H1 (cell line): ENCODE measurements around the gene PDRG1. TPM values are rescaled to one million over a fixed set of nuclear protein-coding genes. Genes with fewer than 3 reads are reported as not detected.
"Not testable (repeated sequence)": the region's sequence is repeated elsewhere in the genome, so short reads cannot be mapped to it uniquely, and the experiment has no call there.

Experiments
- CTCF ChIA-PET: fragments of 300-600 bp; sonication (Branson Sonifier 250); formaldehyde crosslinking; loops from one replicate; lab custom pipeline; 2021; ENCODE audit not compliant: partially characterized antibody; lab: Charles Lee
- POLR2A ChIA-PET: fragments of 300-600 bp; sonication (Branson Sonifier 250); formaldehyde crosslinking; loops from one replicate; lab custom pipeline; 2021; ENCODE audit warnings: inconsistent platforms; ENCODE audit not compliant: partially characterized antibody; lab: Charles Lee
- DNase-seq, 2 experiments: peaks; one replicate each; pipeline versions ENCODE4 v3.0.0 to v3.0.0-alpha.2; 2010 to 2022; ENCODE audit warnings: low spot score in 2 of 2, low read depth in 1 of 2, mixed read lengths in 1 of 2
- FAIRE-seq: peaks from 2 replicates; lab custom pipeline; 2011; peaks lifted over from hg19 to GRCh38; lab: Jason Lieb, UNC
- H2AFZ ChIP-seq: 2 replicates; pipeline ENCODE4 v1.8.1; 2012; ENCODE audit warnings: low read length, inconsistent platforms
- H2AK5ac ChIP-seq: 2 replicates; pipeline ENCODE4 v1.6.1; 2013; ENCODE audit warnings: low read depth, low read length
- H2BK120ac ChIP-seq: replicated peaks from 2 replicates; pipeline ENCODE3; 2013; ENCODE audit warnings: low read depth, low read length, inconsistent platforms
- H2BK12ac ChIP-seq: 2 replicates; pipeline ENCODE4 v1.6.1; 2013; ENCODE audit warnings: low read depth, low read length
- H2BK15ac ChIP-seq: 2 replicates; pipeline ENCODE4 v1.6.1; 2013; ENCODE audit warnings: low read length
- H2BK20ac ChIP-seq: 2 replicates; pipeline ENCODE4 v1.6.1; 2013; ENCODE audit warnings: low read length
- H2BK5ac ChIP-seq: 2 replicates; pipeline ENCODE4 v1.6.1; 2013; ENCODE audit warnings: low read depth, low read length
- H3K14ac ChIP-seq: 2 replicates; pipeline ENCODE4 v1.6.1; 2013; ENCODE audit warnings: inconsistent platforms; ENCODE audit not compliant: insufficient read length
- H3K18ac ChIP-seq: 2 replicates; pipeline ENCODE4 v1.6.1; 2013; ENCODE audit warnings: low read length; ENCODE audit errors: extremely low read depth
- H3K23ac ChIP-seq: 2 replicates; pipeline ENCODE4 v1.6.1; 2013; ENCODE audit warnings: inconsistent platforms; ENCODE audit not compliant: insufficient read length
- H3K23me2 ChIP-seq: 2 replicates; pipeline ENCODE4 v1.6.1; 2013; ENCODE audit warnings: low read depth, low read length
- H3K27ac ChIP-seq: 2 replicates; pipeline ENCODE4 v1.6.1; 2011; ENCODE audit warnings: low read depth, low read length, inconsistent platforms
- H3K27me3 ChIP-seq, 4 experiments: replicated peaks in 1 of 4; 1 replicate in 1 of 4; 2 replicates in 3 of 4; pipeline versions ENCODE4 v1.6.1 to v1.8.1; 2011 to 2013; ENCODE audit warnings: low read length in 3 of 4, mild to moderate bottlenecking in 3 of 4, inconsistent platforms in 2 of 4, mixed read lengths in 2 of 4, moderate library complexity in 1 of 4; ENCODE audit not compliant: control insufficient read depth in 3 of 4, insufficient read depth in 3 of 4; ENCODE audit errors: extremely low read depth in 1 of 4
- H3K36me3 ChIP-seq, 4 experiments: 2 replicates each; pipeline versions ENCODE4 v1.6.1 to v1.8.1; 2011 to 2013; ENCODE audit warnings: mild to moderate bottlenecking in 4 of 4, low read length in 3 of 4, moderate library complexity in 2 of 4, control low read depth in 1 of 4, inconsistent platforms in 1 of 4; ENCODE audit not compliant: insufficient read depth in 4 of 4, control insufficient read depth in 2 of 4
- H3K4ac ChIP-seq: replicated peaks from 2 replicates; pipeline ENCODE3; 2013; ENCODE audit warnings: low read length, low read depth, mixed read lengths, inconsistent platforms; ENCODE audit not compliant: insufficient read length
- H3K4me1 ChIP-seq, 4 experiments: replicated peaks in 1 of 4; 1 replicate in 1 of 4; 2 replicates in 3 of 4; pipeline versions ENCODE4 v1.6.1 to v1.8.1; 2011 to 2013; ENCODE audit warnings: low read length in 3 of 4, inconsistent platforms in 2 of 4, mixed read lengths in 1 of 4; ENCODE audit not compliant: insufficient read depth in 4 of 4, control insufficient read depth in 3 of 4
- H3K4me2 ChIP-seq, 2 experiments: 2 replicates each; pipeline versions ENCODE4 v1.6.1 to v1.8.1; 2011 to 2013; ENCODE audit warnings: low read depth in 2 of 2, low read length in 2 of 2, control low read depth in 1 of 2, inconsistent platforms in 1 of 2, mild to moderate bottlenecking in 1 of 2; ENCODE audit not compliant: insufficient read depth in 1 of 2
- H3K4me3 ChIP-seq, 4 experiments: fragments of 200-600, 300-600 bp in 1 of 4; sonication (generic), shearing (Covaris generic), sonication (Bioruptor Twin) in 1 of 4; 2 replicates each; pipeline versions ENCODE4 v1.5.1 to v1.8.1; 2011 to 2016; ENCODE audit warnings: low read length in 4 of 4, low read depth in 3 of 4, control low read depth in 2 of 4, inconsistent platforms in 2 of 4, mild to moderate bottlenecking in 2 of 4, mixed read lengths in 1 of 4, moderate library complexity in 1 of 4; ENCODE audit not compliant: insufficient read depth in 2 of 4; ENCODE audit errors: extremely low read depth in 1 of 4
- H3K56ac ChIP-seq: replicated peaks from 2 replicates; pipeline ENCODE3; 2013; ENCODE audit warnings: low read depth, mild to moderate bottlenecking, mixed read lengths, low read length, inconsistent platforms; ENCODE audit not compliant: insufficient read length
- H3K79me1 ChIP-seq: 2 replicates; pipeline ENCODE4 v1.6.1; 2013; ENCODE audit warnings: low read depth, low read length, control low read depth
- H3K79me2 ChIP-seq, 2 experiments: 2 replicates each; pipeline versions ENCODE4 v1.6.1 to v1.8.1; 2012 to 2013; ENCODE audit warnings: low read length in 2 of 2, mild to moderate bottlenecking in 2 of 2, inconsistent platforms in 1 of 2; ENCODE audit not compliant: insufficient read depth in 2 of 2, control insufficient read depth in 1 of 2
- H3K9ac ChIP-seq, 4 experiments: replicated peaks in 1 of 4; 1 replicate in 1 of 4; 2 replicates in 3 of 4; pipeline versions ENCODE4 v1.6.1 to v1.8.1; 2011 to 2013; ENCODE audit warnings: low read depth in 3 of 4, low read length in 3 of 4, control low read depth in 2 of 4, mild to moderate bottlenecking in 2 of 4, moderate library complexity in 2 of 4, inconsistent platforms in 1 of 4; ENCODE audit errors: extremely low read depth in 1 of 4
- H3K9me3 ChIP-seq, 2 experiments: 2 replicates each; pipeline versions ENCODE4 v1.6.1 to v1.8.1; 2012 to 2013; ENCODE audit warnings: mild to moderate bottlenecking in 2 of 2, moderate library complexity in 2 of 2, control low read depth in 1 of 2, inconsistent platforms in 1 of 2, low read depth in 1 of 2, low read length in 1 of 2, mixed read lengths in 1 of 2; ENCODE audit not compliant: insufficient read depth in 2 of 2
- H4K20me1 ChIP-seq, 2 experiments: replicated peaks in 1 of 2; 2 replicates each; pipeline versions ENCODE3 to v1.8.1; 2011 to 2013; ENCODE audit warnings: inconsistent platforms in 2 of 2, low read length in 2 of 2, mild to moderate bottlenecking in 1 of 2; ENCODE audit not compliant: insufficient read depth in 2 of 2, control insufficient read depth in 1 of 2
- H4K5ac ChIP-seq: 2 replicates; pipeline ENCODE4 v1.6.1; 2013; ENCODE audit warnings: low read length, low read depth, mixed read lengths, inconsistent platforms; ENCODE audit not compliant: insufficient read length
- H4K8ac ChIP-seq: 2 replicates; pipeline ENCODE4 v1.8.0; 2013; ENCODE audit warnings: mild to moderate bottlenecking, moderate library complexity, low read length, inconsistent platforms; ENCODE audit not compliant: insufficient read depth; ENCODE audit errors: extremely low read depth
- H4K91ac ChIP-seq: replicated peaks from 2 replicates; pipeline ENCODE3; 2013; ENCODE audit warnings: low read length, mixed read lengths, inconsistent platforms; ENCODE audit not compliant: insufficient read length
- WGBS, 2 experiments: shearing (Covaris generic) in 1 of 2; methylation state at CpG; one replicate each; pipeline versions ENCODE4 v1.1.6 to v1.1.7; 2013 to 2015; ENCODE audit warnings: low lambda C conversion rate in 2 of 2, mixed read lengths in 2 of 2, inconsistent platforms in 1 of 2, low coverage in 1 of 2, missing lambda C conversion rate in 1 of 2; ENCODE audit not compliant: insufficient replicate concordance in 2 of 2, insufficient coverage in 1 of 2, insufficient read length in 1 of 2; ENCODE audit errors: extremely low coverage in 1 of 2, missing lambda C conversion rate in 1 of 2; 5-methylcytosine and 5-hydroxymethylcytosine counted together
- polyA plus RNA-seq, 7 experiments: library from polyadenylated mRNA; depleted of rRNA in 3 of 7; stranded (reverse) in 5 of 7; unstranded in 2 of 7; fragments of >200 nt in 5 of 7; fragments of 200-250 nt in 2 of 7; gene quantifications; 1 replicate in 5 of 7; 2 replicates in 1 of 7; 4 replicates in 1 of 7; pipeline versions ENCODE4 v1.2.1 to v1.2.3, GENCODE V29; 2011 to 2013; ENCODE audit warnings: missing spikeins in 2 of 7, mixed read lengths in 2 of 7
- total RNA-seq: library from RNA; stranded (reverse); fragmentation: NEBNext Ultra II Directional; extraction: Animal tissue kit (Norgen Biotek cat#: 25700); gene quantifications from 2 replicates; pipeline ENCODE4 v1.2.1, GENCODE V29; 2021

Gene PDRG1
- total and polyA plus RNA-seq, 2 of the 8 experiments (the other 6 are each of a cell fraction or from before 2014, with no cell fraction given), result 14.2 to 20.8 TPM

DNA sequence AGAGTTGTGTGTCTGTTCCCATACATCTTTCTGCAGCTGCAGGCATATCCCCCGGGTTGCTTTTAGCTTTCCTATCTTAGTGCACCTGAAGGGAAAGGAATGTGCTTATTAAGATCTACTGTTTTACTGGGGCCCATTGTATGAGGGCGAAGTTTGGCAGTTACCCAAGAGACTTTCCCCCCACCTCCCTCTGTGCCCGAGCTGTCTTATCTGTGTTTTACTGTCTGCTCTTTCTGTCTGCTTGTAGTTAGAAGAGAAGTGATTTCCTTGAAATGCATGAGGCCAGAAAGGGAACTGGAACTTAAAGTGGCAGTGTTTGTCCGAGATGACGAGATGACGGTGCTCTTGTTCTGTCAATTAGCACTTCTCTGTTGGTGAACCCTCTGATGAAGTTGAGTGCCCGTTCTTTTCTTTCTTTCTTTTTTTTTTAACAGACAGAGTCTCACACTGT is 33.9 kb downstream of the PDRG1 start:
- CTCF ChIA-PET, result interaction anchor here (0.6 to 3.0 kb wide), 7 partner anchors 13 to 94 kb away, joined by 3 to 19 read pairs (median 3); partner anchors contain the start of gene PDRG1
- POLR2A ChIA-PET, FAIRE-seq, H3K56ac ChIP-seq, H4K20me1 ChIP-seq, H3K4me2 ChIP-seq, H3K23me2 ChIP-seq, H3K23ac ChIP-seq, H3K79me2 ChIP-seq, H2BK12ac ChIP-seq, H2BK20ac ChIP-seq, H4K91ac ChIP-seq, H3K4ac ChIP-seq, H3K14ac ChIP-seq, H3K27me3 ChIP-seq, H3K9me3 ChIP-seq, H2BK5ac ChIP-seq, H3K18ac ChIP-seq, H3K9ac ChIP-seq, H3K36me3 ChIP-seq, H4K8ac ChIP-seq, H2AFZ ChIP-seq, H2BK120ac ChIP-seq, DNase-seq, H2AK5ac ChIP-seq, H4K5ac ChIP-seq, H3K27ac ChIP-seq, H3K4me3 ChIP-seq, H3K79me1 ChIP-seq: not testable (repeated sequence)
- WGBS, 2 experiments, result 75% methylated on average over 7 of the region's 7 CpGs; no CpG with 5 or more reads in 1 of the 2 experiments
- H3K4me1 ChIP-seq, result peaks cover 3 to 23% (median 17%) of the 10 kb centered on the region in 4 experiments
- H2BK15ac ChIP-seq, result 0 out of 2 replicates have a peak overlapping the region, but pooled peaks have one; percentile 65
